ENCODE data around the gene C11orf24.

C11orf24 gene

DNA sequence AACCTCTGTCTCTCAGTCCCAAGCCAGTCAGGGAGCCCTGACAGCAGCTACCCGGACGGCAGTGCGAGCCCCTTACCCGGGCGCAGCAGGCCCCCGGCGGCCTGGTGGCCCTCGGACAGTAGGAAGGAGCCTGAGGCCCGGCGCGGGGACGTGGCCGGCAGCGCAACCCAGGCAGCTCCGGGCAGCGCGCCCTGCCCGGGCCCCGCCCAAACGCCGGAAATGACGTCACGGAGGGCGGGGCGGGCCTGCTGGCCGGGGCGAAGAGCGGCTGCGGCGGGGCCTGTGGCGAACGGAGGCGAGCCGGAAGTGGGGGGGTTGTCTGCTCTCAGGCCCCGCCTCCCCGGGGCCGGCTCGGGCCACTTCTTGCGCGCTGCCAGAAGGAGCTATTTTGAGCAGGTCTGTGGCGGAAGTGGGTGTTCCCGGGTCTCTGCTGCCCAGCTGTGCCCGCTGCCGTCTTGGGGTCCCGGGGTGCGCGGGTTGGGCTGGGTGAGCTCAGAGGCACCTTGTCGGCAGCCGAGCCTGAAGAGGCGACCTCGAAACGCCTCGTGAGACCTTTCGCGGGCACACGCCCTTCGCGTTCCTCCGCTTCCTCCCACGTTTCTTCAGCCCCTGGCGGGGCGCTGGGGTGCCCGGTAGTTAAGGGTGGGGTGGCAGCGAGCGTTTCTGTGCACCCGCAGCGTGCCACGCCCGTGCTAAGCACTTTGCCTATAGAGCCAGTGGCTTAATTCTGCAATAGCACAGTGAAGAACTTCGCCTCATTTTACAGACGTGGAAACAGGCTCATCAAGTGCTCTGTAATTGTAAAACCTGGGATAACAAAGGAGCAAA lies at the start of gene C11orf24:
TSS of gene C11orf24 (minus strand) at position 193 of the 828 bp plus-strand sequence. CDS start 8,206 bp downstream, outside the sequence.
- peak; percentile 94 for DNase-seq (ENCODE audit: low spot score)

GRCh38 chr11:68317147-68317785 lies 45.5 kb upstream of the C11orf24 start:
- DNase-seq (ENCODE audit: low spot score), result no peak

DNA sequence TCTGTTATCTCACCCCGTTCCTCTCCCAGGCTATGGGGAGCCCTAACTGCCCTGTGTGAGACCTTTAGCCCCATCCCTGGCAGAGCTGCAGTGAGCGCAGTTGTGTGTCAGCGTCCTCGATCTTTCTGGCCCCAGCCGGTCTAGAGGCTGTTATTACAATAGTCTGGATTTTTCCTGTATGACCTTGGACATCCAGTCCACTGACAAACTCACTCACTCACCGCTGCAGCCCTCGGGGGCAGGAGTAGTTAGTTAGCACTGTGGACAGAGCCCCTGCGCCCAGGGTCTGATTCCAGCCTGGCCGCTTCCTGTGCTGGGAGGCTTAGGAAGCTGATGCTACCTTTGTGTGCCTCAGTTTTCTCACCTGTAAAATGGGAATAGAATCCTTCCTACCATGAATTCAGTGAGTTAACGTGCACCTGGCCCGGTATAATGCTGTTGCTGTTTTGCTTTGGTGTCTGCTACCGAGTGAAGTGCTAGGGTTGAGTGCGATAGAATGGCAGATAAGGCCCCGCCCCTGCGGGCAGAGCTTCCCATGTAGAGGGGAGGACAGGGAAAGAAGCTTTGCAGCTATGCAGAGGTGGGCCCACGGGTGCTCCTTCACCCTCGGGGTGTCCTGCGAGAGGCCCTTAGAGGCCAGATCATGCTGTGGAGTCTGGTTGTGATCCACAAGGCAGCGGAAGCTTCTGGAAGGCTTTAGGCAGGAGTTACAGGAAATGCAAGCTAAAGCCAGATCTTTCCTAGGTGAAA lies 43.6 kb upstream of the C11orf24 start:
- DNase-seq (ENCODE audit: low spot score), result no peak

- no peak for DNase-seq (ENCODE audit: low spot score)
Measured at GRCh38 chr11:68314203-68315170, 42.7 kb upstream of the C11orf24 start.

GRCh38 chr11:68313574-68314202 lies 41.9 kb upstream of the C11orf24 start:
- no peak for DNase-seq (ENCODE audit: low spot score)

GRCh38 chr11:68312780-68313573 lies 41.2 kb upstream of the C11orf24 start:
- no peak for DNase-seq (ENCODE audit: low spot score)

DNA sequence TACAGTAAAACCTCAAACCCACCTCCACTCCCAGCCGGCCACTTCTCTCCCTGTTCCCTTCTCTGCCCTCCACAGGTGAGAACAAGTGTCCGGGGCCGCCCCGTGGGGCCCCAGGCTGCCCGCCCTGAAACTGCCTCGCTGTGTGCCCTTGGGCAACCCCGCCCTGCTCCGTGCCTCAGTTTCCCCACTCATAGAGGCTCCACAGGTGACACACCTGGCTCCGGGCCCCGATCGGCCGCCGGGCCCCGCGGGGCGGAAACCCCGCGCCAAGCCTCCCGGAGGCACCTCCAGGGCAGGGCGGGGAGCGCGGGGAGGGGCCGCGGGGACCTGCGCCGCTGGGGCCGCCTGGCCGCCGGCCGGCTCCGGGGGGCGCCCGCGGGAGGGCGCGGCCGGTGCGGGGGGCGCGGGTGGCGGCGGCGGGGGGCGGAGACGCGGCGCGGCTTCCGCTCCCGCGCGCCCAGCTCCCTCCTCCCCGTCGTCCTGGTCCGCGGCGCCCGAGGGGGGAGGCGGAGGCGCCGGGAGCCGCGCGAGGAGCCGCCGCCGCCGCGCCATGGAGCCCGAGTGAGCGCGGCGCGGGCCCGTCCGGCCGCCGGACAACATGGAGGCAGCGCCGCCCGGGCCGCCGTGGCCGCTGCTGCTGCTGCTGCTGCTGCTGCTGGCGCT lies 40.5 kb upstream of the C11orf24 start, which contains the start of gene LRP5:
TSS of gene LRP5 (plus strand) at position 475 of the 663 bp plus-strand sequence. CDS start at position 599, 124 bp downstream.
- DNase-seq (ENCODE audit: low spot score), result no peak

DNA sequence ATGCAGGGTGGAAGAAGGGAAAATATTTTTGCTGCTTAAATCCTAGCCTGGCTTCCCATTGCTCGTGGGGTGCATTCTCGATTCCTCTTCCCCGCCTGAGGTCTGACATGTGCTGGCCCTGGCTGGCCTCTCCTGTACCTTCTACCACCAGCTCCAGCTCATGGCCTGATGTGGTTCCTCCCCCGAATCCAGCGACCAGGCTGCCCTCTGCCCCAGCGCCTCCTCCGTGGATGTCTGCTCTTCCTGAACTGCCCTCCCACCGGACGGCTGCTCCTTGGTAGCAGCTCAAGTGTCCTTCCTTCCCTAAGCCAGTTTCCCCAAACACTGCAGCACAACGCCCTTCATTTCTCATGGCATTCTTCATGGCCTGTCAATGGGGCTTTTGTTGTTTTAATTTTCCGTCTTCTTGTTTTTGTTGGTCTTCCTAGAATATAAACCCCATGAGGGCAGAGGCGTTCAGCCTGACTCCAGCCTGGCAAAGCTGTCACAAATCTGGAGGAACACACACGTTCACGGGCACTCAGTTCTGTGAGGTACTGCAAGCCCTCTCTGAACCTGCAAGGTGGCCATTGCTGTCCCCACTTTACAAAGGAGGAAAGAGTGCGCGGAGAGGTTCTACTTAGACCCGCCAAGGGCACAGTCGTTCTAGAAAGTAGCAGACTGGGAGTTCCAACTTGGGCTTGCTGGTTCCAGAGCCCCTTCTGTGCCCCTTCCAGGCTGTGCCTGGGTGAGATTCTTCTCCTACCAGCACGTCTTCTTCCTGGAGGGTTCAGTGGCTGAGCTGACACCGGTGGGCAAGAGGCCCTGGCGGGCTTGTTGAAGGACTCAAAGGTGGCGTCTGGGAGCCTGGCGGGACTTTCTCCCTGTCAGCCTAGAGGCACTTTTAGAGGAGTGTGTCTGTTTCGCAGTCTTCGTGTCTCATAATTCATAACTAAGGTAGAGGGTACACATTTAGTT lies 39.7 kb upstream of the C11orf24 start:
- DNase-seq (ENCODE audit: low spot score), result no peak

DNA sequence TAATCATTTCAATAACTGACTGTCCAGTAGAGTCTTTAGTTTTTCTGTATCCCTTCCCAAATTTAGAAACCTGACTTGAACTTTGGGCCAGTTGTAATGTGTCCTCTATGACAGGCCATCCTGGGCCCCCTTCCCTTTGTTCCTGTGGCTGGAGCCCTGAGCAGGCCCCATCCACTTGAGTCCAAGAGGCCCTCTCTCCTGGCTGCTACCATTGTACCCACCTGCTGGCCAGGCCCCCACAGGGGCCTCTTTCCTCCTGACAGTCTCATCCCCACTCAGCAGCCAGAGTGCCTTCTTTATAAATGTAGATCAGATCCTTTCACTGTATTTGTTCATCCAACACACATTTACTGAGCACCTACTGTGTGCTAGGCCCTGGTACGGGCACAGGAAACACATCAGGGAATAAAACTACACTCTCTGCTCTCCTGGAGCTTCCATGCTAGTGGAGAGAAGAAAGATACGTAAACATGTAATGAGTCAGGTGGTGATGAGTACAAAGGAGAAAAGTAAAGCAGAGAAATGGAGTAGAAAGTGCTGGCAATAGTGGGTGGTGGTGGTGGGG lies 37.9 kb upstream of the C11orf24 start:
- no peak for DNase-seq (ENCODE audit: low spot score)

DNA sequence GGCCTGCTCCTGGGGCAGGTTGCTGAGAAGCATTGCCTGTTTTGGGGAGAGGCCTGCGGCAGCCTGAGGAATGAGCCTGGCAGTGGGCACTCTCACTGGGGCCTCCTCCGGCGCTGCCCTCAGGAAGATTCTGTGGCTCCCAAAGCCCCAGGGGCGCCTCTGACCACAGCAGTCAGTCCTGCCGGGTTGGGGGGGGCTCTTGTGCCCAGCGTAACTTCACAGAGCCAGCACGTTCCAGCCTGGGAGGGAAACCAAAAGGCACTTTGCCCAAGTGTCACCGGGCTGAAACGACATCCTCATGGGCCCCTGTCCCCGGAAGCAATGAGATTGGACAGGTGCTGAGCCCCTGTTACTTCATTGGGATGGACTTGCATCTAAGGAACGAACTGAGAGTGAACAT lies 36.3 kb upstream of the C11orf24 start:
- DNase-seq (ENCODE audit: low spot score), result no peak

- DNase-seq (ENCODE audit: low spot score), result no peak
Measured at GRCh38 chr11:68306636-68307035, 34.9 kb upstream of the C11orf24 start.

- no peak for DNase-seq (ENCODE audit: low spot score)
Measured at GRCh38 chr11:68303982-68304780, 32.4 kb upstream of the C11orf24 start.

DNA sequence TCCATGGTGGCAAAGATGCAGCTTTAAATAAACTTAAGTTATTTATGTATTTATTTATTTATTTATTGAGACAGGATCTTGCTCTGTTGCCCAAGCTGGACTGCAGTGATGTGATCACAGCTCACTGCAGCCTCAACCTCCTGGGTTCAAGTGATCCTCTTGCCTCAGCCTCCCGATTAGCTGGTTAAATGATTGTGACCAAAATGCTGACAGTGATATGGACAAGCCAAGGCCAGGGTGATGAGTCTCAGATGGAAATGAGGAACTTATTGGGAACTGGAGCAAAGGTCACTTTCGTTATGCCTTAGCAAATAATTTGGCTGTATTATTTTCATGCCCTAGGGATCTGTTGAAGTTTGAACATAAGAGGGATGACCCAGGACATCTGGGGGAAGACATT lies 31.3 kb upstream of the C11orf24 start:
- no peak for DNase-seq (ENCODE audit: low spot score)

GRCh38 chr11:68302670-68303069 lies 30.9 kb upstream of the C11orf24 start:
- DNase-seq (ENCODE audit: low spot score), result no peak

DNA sequence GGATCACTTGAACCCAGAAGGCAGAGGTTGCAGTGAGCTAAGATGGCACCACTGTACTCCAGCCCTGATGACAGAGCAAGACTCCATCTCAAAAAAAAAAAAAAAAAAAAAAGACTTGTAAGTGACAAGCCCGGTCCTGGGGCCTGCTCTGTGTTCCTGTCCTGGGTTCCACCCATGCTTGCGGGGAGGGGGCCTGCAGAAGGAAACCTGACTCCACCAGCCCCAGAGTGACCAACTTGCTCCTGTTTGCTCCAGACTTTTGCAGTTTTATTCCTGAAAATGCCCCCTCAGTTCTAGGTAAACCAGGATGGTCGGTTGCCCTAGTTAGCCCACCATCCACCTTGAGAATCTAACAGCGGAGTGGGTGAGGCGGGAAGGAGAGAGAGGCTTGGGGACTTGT lies 30.5 kb upstream of the C11orf24 start:
- DNase-seq (ENCODE audit: low spot score), result no peak

- DNase-seq (ENCODE audit: low spot score), result no peak
Measured at GRCh38 chr11:68300076-68300830, 28.5 kb upstream of the C11orf24 start.
